Upper lobe of left lung (tissue), 4 donors: Measurements from ENCODE around the gene NPBWR2.

Experiments used
- CTCF ChIP-seq, 6 experiments: fragments of 450-650 bp in 4 of 6; fragments of 200-600 bp in 2 of 6; sonication (generic) in 2 of 6; IDR thresholded peaks; one replicate each; pipeline ENCODE4 v1.5.1; 2016 to 2019; ENCODE audit warnings: antibody characterized with exemption in 6 of 6
- EP300 ChIP-seq, 4 donors: sonication (generic); formaldehyde crosslinking; IDR thresholded peaks; one replicate each; pipeline ENCODE4 v1.5.1; 2017; ENCODE audit warnings: antibody characterized with exemption in 4 of 4, control low read depth in 2 of 4
- POLR2A ChIP-seq, 4 donors: fragments of 450-650 bp; IDR thresholded peaks; one replicate each; pipeline ENCODE4 v1.5.1; 2016 to 2017; ENCODE audit warnings: antibody characterized with exemption in 4 of 4, mild to moderate bottlenecking in 2 of 4

- TF ChIP-seq EP300 (IDR thresholded peaks at IDR 0.05) (no peak), CTCF (IDR thresholded peaks at IDR 0.05) (no peak), POLR2A (IDR thresholded peaks at IDR 0.05) (no peak)
Observed at GRCh38 chr20:64095927-64096326, 11.4 kb downstream of the NPBWR2 start.
